K562 (cell line): ENCODE measurements around the gene NINJ2.

Experiments used
- EP300 ChIP-seq: IDR thresholded peaks from 2 replicates; pipeline ENCODE4 v1.6.1; 2012; ENCODE audit warnings: low read length, improper control_type of control experiment
- FOXA1 ChIP-seq: fragments of 450-650 bp; IDR thresholded peaks from 2 replicates; pipeline ENCODE4 v1.6.1; 2016; ENCODE audit warnings: mild to moderate bottlenecking, borderline replicate concordance
- GATA2 ChIP-seq: sonication (generic); formaldehyde crosslinking; IDR thresholded peaks from 2 replicates; pipeline ENCODE4 v1.4.0; 2020; ENCODE audit warnings: mild to moderate bottlenecking, missing genetic modification reagents
- HCFC1 ChIP-seq: IDR thresholded peaks from 2 replicates; pipeline ENCODE4 v1.6.1; 2012; ENCODE audit warnings: low read depth, low read length, improper control_type of control experiment
- NR3C1 ChIP-seq: sonication (generic); formaldehyde crosslinking; IDR thresholded peaks from 2 replicates; pipeline ENCODE4 v1.8.1; 2022; ENCODE audit warnings: missing genetic modification reagents
- POU5F1 ChIP-seq: fragments of 150-350 bp; IDR thresholded peaks from 2 replicates; pipeline ENCODE4 v1.6.1; 2014; ENCODE audit warnings: borderline replicate concordance, low read length, low read depth, mild to moderate bottlenecking; ENCODE audit not compliant: partially characterized antibody
- SP1 ChIP-seq: sonication (generic); formaldehyde crosslinking; IDR thresholded peaks from 2 replicates; pipeline ENCODE4 v1.8.1; 2022; ENCODE audit warnings: mild to moderate bottlenecking, missing genetic modification reagents
- ZNF3 ChIP-seq: fragments of 250-450 bp; sonication (Bioruptor Pico); IDR thresholded peaks from 2 replicates; pipeline ENCODE4 v1.5.0; 2021; ENCODE audit warnings: mild to moderate bottlenecking, moderate library complexity
- TF ChIP-seq, protein P1 (sequence below): fragments of 250-450 bp; sonication (Bioruptor Pico); IDR thresholded peaks from 2 replicates; pipeline ENCODE4 v1.8.0; 2022; ENCODE audit warnings: moderate library complexity, mild to moderate bottlenecking, inconsistent platforms
- TF ChIP-seq, protein P2 (sequence below): conservative IDR thresholded peaks from 2 replicates; pipeline ENCODE4 v1.6.1; 2011; ENCODE audit warnings: low read depth, mild to moderate bottlenecking, low read length; ENCODE audit not compliant: control insufficient read depth

DNA sequence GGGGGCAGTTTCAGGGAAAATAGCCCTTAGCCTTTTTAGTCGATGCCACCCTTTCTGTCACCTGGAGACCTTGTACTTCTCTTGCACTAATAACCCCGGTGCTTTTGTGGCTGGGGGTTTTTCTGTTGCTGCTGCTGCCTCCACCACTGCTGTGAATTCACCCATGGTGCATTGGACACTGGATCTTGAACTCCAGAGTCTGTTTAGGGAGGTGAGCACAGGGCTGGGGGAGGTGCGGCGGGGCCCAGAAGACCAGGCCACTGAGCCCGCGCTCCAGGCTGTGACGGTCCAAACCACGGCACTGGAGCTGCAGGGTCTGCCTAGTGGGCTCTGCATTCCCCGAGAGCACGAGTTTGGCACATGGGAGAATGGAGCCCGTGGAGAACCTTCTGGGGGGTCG lies 100.6 kb downstream of the NINJ2 start:
- TF ChIP-seq GATA2 (CRISPR knock-in tag) = no peak
- TF ChIP-seq, protein P1, sequence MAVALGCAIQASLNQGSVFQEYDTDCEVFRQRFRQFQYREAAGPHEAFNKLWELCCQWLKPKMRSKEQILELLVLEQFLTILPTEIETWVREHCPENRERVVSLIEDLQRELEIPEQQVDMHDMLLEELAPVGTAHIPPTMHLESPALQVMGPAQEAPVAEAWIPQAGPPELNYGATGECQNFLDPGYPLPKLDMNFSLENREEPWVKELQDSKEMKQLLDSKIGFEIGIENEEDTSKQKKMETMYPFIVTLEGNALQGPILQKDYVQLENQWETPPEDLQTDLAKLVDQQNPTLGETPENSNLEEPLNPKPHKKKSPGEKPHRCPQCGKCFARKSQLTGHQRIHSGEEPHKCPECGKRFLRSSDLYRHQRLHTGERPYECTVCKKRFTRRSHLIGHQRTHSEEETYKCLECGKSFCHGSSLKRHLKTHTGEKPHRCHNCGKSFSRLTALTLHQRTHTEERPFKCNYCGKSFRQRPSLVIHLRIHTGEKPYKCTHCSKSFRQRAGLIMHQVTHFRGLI (CRISPR knock-in tag) = no peak
- TF ChIP-seq SP1 = no peak
- no peak for TF ChIP-seq ZNF3 (CRISPR knock-in tag)
- no peak for TF ChIP-seq EP300
- TF ChIP-seq POU5F1 = no peak
- no peak for TF ChIP-seq HCFC1
- no peak for TF ChIP-seq FOXA1
- TF ChIP-seq, protein P2, sequence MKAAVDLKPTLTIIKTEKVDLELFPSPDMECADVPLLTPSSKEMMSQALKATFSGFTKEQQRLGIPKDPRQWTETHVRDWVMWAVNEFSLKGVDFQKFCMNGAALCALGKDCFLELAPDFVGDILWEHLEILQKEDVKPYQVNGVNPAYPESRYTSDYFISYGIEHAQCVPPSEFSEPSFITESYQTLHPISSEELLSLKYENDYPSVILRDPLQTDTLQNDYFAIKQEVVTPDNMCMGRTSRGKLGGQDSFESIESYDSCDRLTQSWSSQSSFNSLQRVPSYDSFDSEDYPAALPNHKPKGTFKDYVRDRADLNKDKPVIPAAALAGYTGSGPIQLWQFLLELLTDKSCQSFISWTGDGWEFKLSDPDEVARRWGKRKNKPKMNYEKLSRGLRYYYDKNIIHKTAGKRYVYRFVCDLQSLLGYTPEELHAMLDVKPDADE = no peak
- TF ChIP-seq NR3C1 = no peak
